ENCODE measurements around the gene GPC5.
A peak's percentile ranks its signal among the peaks of the same experiment; 100 is the strongest.

The GPC5 gene

GRCh38 chr13:92297971-92298942, 899.8 kb downstream of the GPC5 start:
- TF ChIP-seq CTCF (IDR thresholded peaks at IDR 0.05; ENCODE audit: low read depth, low read length), result no peak
- DNase-seq (ENCODE audit: low read depth in 2 of 2), result no peak
- H3K4me3 ChIP-seq (replicated peaks in 1 of 2; ENCODE audit: low read depth in 2 of 2, low read length in 2 of 2), result no peak overlapping the region

DNA sequence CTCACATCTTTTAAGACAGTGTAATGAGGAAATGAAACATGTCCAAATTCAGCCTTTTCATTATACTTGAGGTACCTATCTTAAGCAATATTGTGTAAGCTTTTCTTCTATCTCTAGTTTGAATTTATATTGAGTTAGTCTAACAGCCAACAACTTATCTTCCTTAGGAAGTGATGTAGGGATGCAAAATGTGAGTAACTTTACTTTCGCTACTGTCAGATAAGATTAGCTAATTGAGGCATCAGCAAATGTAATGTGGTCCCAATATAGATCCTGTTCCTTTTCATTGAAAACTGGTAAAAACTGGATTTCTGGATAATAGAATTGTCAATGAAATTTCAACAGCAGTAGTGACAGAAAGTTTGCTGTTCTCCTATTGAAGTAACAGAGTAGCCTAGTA, 902.2 kb downstream of the GPC5 start:
- no peak overlapping the region for H3K4me3 ChIP-seq (replicated peaks in 1 of 2; ENCODE audit: low read depth in 2 of 2, low read length in 2 of 2)
- TF ChIP-seq CTCF (IDR thresholded peaks at IDR 0.05; ENCODE audit: low read depth, low read length), result no peak
- peak in 1 of 2 donors; percentile 18 for DNase-seq (ENCODE audit: low read depth in 2 of 2)

DNA sequence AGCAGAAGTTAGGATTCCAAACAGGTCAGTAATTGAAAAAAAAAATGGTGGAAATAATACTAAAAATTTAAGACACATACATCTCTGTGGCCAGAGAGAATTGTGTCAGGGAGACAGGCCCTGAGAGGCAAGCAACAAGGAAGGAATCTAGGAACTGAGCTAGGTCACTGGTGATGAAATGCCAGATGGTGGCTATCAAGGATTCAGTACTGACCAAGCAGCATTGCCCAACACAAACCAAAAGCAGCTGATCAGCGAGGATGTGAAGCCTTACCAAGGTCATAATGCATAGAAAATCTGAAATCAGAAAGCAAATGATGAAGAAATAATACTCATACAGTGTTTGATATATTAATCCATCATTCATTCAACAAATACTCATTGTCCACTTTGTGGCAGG, 905.0 kb downstream of the GPC5 start:
- DNase-seq (ENCODE audit: low read depth in 2 of 2), result peak; percentile 46 to 91
- no peak overlapping the region for H3K4me3 ChIP-seq (replicated peaks in 1 of 2; ENCODE audit: low read depth in 2 of 2, low read length in 2 of 2)
- TF ChIP-seq CTCF (IDR thresholded peaks at IDR 0.05; ENCODE audit: low read depth, low read length), result no peak

- DNase-seq (ENCODE audit: low read depth in 2 of 2), result no peak
- no peak for TF ChIP-seq CTCF (IDR thresholded peaks at IDR 0.05; ENCODE audit: low read depth, low read length)
- H3K4me3 ChIP-seq (replicated peaks in 1 of 2; ENCODE audit: low read depth in 2 of 2, low read length in 2 of 2), result no peak overlapping the region
Observed at GRCh38 chr13:92307752-92308151, 909.3 kb downstream of the GPC5 start.

DNA sequence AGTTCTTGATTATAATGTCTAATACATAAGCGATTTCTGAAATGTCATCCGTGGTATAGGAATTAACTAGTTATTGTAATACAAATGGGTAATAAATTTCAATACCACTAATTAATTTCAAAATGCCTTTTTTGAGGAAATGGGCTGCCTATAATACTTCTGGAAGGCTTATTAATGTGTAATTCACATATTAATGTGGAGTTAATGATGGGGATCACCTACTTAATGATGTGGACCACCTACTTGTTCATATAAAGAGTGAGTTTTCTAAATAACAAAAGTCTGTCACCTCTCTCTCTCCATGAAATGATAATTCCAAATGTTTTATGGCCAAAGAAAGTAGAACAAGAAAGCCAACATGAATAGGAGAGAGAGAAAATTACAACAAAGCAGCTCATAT, 914.4 kb downstream of the GPC5 start:
- H3K4me3 ChIP-seq (replicated peaks in 1 of 2; ENCODE audit: low read depth in 2 of 2, low read length in 2 of 2), result no peak overlapping the region
- no peak for TF ChIP-seq CTCF (IDR thresholded peaks at IDR 0.05; ENCODE audit: low read depth, low read length)
- DNase-seq (ENCODE audit: low read depth in 2 of 2), result no peak

DNA sequence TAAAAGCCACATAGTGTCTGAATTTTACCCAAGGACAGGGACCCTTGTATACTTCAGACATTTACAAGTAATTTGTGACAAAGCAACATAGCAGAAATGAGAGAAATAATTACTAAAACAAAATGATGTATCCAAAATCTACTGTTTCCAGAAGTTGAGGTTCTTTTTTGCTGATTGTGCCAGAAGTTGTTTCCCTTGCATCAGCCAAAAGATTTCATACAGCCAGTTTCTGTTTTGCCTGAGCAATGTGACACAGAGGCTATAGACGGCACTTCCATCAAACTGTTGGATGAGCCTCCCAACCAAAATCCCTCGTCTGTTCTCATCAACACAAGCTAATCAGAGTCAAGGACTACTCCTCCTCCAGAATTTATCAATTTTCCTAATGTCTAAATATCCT, 915.0 kb downstream of the GPC5 start:
- DNase-seq (ENCODE audit: low read depth in 2 of 2), result peak in 1 of 2 donors; percentile 47
- no peak overlapping the region for H3K4me3 ChIP-seq (replicated peaks in 1 of 2; ENCODE audit: low read depth in 2 of 2, low read length in 2 of 2)
- no peak for TF ChIP-seq CTCF (IDR thresholded peaks at IDR 0.05; ENCODE audit: low read depth, low read length)

Data from cardiac fibroblast (primary cell).